Kidney epithelial cell (primary cell): ENCODE results near the gene HMBS. TPM values are rescaled to one million over a fixed set of nuclear protein-coding genes. Genes with fewer than 3 reads are reported as not detected.
A peak's percentile ranks its signal among the peaks of the same experiment; 100 is the strongest.

Experiments used
- DNase-seq: peaks from one replicate; pipeline ENCODE4 v3.0.0-alpha.2; 2010; ENCODE audit warnings: low read depth
- H3K27me3 ChIP-seq: 2 replicates; pipeline ENCODE4 v1.6.0; 2011; ENCODE audit warnings: low read length; ENCODE audit not compliant: control insufficient read depth, insufficient read depth
- H3K36me3 ChIP-seq: 2 replicates; pipeline ENCODE4 v1.5.1; 2011; ENCODE audit warnings: low read length; ENCODE audit not compliant: control insufficient read depth, insufficient read depth
- H3K4me3 ChIP-seq: 2 replicates; pipeline ENCODE4 v1.5.1; 2011; ENCODE audit warnings: low read depth, mild to moderate bottlenecking, control low read depth, low read length
- CTCF ChIP-seq: IDR thresholded peaks from 2 replicates; pipeline ENCODE4 v1.5.1; 2011; ENCODE audit warnings: mild to moderate bottlenecking, moderate library complexity, low read length, control low read depth, inconsistent platforms; ENCODE audit not compliant: insufficient read depth, poor library complexity, severe bottlenecking
- total RNA-seq: library from RNA; depleted of rRNA; stranded (reverse); fragments of >200 nt; gene quantifications from 2 replicates; pipeline ENCODE4 v1.2.3, GENCODE V29; 2015

The HMBS gene
- total RNA-seq, 1 donor from 2014 or later: 27.7 TPM

DNA sequence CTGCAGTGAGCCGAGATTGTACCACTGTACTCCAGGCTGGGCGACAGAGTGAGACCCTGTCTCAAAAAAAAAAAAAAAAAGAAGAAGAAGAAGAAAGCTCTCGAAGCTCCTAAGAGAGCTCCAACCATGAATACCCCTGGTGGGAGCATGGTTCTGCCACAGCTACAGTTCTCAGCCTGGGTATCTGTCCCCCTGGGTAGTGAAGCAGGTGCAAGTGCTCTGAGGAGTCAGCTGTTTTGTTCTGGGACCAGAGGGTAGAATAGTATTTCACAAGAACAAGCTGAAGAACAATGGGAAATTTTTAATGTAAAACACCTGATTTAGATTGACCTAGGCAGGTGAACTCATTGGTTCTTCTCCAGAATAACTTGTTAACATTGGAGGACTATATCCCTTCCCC, 23.4 kb upstream of the HMBS start:
- Histone ChIP-seq H3K36me3 (no peaks in the 10 kb centered on the region), H3K27me3 (no peaks in the 10 kb centered on the region), H3K4me3 (no peak overlapping the region)
- no peak for TF ChIP-seq CTCF
- no peak for DNase-seq

DNA sequence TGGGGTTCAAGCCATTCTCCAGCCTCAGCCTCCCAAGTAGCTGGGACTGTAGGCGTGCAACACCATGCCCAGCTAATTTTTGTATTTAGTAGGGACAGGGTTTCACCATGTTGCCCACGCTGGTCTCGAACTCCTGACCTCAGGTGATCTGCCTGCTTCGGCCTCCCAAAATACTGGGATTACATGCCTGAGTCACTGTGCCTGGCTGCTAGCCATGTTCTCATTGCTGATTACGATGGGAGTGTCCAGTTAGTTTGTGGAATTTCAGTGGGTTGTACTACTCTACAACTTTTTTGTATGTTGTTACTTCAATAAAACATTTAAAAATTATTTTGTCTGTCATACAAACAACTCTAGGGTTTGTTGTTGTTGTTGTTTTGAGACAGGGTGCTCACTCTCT, 21.9 kb upstream of the HMBS start:
- no peak for DNase-seq
- Histone ChIP-seq H3K36me3 (no peaks in the 10 kb centered on the region), H3K4me3 (no peak overlapping the region), H3K27me3 (no peaks in the 10 kb centered on the region)
- no peak for TF ChIP-seq CTCF

DNA sequence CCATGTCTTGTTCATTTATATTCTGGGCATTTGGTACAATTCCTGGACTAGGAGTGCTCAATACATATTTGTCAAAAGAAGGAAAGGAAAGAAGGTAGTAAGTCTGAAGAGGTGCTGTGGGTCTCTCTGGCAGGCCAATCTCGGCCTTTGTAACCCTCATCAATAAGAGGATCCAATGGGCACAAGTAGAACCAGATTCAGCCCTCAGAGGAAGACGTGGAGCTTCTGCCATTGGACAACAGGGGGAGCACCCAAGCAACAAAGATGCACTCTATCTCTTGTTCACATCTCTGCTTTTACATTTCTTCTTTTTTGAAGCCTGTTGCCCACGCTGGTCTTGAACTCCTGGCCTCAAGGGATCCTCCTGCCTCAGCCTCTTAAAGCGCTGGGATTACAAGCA, 19.3 kb upstream of the HMBS start:
- Histone ChIP-seq H3K4me3 (no peak overlapping the region), H3K36me3 (no peaks in the 10 kb centered on the region), H3K27me3 (no peaks in the 10 kb centered on the region)
- TF ChIP-seq CTCF: peak; percentile 47
- no peak for DNase-seq

- Histone ChIP-seq H3K36me3 (no peaks in the 10 kb centered on the region), H3K27me3 (no peaks in the 10 kb centered on the region), H3K4me3 (peak within 1 kb of the TSS; percentile 99)
- DNase-seq: peak; percentile 79
- TF ChIP-seq CTCF: no peak
These were observed 17.1 kb upstream of the HMBS start, which contains the start of gene VPS11 for GRCh38 chr11:119067371-119068222. Gene VPS11 (plus strand): TSS chr11:119067818. CDS start chr11:119067824, 6 bp downstream.

DNA sequence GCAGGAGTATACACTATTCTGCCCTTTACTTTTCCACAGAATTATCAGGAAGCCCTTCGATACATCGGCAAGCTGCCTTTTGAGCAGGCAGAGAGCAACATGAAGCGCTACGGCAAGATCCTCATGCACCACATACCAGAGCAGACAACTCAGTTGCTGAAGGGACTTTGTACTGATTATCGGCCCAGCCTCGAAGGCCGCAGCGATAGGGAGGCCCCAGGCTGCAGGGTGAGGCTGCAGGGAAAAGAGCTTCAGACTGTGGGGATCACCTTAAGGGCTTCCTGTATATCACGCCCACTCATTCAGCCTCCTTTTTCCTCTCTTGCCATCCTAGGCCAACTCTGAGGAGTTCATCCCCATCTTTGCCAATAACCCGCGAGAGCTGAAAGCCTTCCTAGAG, 6.8 kb upstream of the HMBS start:
- Histone ChIP-seq H3K27me3 (no peaks in the 10 kb centered on the region), H3K4me3 (no peak overlapping the region), H3K36me3 (peaks cover 4% of the 10 kb centered on the region)
- no peak for DNase-seq
- TF ChIP-seq CTCF: no peak
